HG03342 (cell line): ENCODE data around the gene EXOC6B.
"Not testable (repeated sequence)": the region's sequence is repeated elsewhere in the genome, so short reads cannot be mapped to it uniquely, and the experiment has no call there.

Experiments used
- ATAC-seq: cut with Tn5 transposase; IDR thresholded peaks from one replicate; pipeline ENCODE4 v1.9.1; 2021; ENCODE audit warnings: mild to moderate bottlenecking, moderate library complexity; ENCODE audit not compliant: unreplicated experiment

The EXOC6B gene

DNA sequence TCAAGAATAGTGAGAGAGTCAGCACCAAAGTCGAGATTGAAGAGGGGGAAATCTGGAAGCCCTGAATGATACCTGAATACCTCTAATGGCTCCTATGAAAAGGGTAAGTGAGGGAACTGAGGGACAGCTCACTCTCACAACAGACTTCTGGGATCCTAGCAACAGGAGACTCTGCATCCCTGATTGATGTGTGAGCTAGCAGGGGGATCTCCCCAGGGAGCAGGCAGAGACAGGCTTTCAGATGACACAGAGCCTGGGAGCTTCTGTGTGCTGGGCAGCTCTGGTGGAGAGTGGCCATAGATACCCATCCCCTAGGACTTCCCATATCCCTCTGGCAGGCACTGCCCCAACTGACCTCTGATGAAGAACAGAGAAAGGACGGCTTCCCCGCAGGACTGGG is 206.2 kb downstream of the EXOC6B start:
- no peak for ATAC-seq

DNA sequence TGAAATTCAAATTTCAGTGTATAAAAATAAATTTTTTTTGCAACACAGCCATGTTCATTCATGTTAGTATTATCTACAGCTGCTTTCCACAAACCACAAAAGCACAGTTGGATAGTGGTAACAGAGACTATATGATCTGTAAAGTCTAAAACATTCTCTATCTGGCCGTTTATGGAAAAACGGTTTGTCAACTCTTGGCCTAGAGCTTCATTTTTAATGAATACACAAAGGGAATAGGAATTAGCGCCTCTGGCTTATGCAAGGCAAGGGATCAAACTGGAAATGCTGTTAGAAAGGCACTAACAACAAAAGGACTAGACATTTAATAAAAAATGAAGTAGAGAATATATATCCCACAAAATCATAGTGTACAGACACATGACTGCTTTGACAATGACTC is 211.9 kb downstream of the EXOC6B start:
- ATAC-seq, result no peak

DNA sequence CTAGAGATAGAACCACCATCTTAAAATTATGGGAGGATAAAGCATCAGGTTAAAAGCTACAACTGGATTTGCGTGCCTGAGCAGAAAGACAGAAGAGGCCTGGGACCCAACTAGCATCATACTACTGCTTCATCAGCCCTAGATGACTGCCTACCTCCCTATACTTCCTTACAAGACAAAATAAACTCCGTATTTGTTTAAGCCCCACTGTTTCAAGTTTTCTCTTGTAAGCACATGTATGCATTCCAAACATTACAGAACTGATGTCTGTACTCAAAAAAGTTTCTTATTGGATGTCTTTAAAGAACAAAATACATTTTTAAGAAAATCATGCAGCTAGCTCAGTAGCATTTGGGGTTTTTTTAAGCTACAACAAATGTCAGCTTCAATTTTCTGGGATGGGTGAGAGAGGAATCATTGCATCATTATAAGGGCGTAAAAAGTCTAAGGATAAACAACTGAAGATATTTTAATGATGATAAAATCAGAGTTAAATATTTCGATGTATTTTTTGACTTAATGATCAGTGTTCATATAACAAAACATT is 213.1 kb downstream of the EXOC6B start:
- no peak for ATAC-seq

DNA sequence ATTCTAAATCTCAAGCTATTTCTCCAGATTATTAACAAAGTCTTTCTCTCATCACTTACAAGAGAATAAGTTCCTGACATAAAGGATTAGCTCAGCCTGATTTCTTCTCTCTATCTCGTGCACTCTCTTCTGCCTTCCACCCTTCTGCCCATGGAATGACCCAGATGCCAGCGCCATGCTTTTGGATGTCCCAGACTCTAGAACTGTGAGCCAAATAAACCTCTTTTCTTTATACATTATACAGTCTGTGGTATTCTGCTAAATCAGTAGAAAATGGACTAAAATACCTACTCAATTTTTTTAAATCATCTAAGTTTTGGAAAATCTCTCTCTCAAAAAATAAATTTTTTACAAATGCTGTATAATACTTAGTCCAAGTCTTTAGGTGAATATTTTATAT is 218.6 kb downstream of the EXOC6B start:
- no peak for ATAC-seq

DNA sequence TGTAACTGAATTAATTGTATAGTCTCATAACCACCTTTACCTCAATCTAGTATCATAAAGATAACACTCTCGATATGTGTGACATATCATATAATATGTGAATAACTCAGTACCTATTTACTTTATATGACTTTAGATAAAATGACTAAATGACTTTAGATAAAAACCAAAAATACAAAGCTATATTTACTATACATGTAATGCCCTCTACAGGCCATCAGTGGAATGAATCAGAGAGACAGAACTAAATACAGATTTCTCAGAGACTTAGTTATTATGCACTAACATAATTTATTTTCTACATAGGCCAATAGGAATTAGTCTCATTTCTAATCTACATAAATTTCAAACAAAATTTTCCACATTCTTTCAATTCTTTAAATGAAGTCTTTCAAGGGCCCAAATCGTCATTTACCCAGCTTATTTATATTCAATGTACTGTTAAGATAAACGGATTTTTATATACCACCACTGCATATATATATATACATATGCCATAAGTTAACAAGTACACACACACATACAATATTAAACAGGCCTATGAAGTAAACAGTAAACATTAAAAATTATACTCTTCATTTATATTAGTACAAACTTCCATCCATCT is 219.9 kb downstream of the EXOC6B start:
- ATAC-seq, result peak; percentile 48

DNA sequence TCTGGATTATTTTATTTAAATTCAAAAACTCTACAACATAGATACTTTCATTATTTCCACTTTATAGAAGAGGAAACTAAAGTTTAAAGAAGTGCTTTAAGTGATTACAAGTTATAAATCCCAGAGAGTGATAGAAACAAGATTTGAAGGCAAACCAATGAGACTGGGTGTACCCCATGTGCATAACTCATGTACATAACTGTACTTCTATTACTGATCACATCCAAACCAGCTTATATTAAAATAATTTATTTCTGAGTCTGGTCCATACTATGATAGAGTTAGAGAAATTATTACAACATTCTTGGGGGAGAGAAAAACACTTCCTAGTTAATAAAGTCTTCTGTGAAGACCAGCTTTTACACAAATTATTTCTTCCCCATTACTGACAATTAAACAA is 221.4 kb downstream of the EXOC6B start:
- no peak for ATAC-seq

DNA sequence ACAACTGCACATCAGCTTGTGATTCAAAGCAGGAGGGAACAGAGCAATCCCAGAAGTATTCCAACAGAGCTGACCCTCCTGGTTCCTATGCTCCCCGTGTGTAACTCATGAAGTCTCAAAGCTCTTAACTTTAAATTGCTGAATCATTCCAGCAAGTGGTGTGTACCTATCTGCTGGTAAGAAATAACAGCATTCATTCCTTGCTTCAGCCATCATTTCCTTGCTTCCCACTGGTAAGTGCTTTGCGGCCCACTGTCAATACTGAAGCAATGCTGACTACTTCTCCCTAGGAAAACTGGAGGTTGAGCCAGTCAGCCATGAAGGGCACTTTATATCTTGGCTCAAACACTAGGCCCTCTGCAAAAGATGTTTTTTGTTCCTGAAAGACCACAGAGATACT is 222.4 kb downstream of the EXOC6B start:
- ATAC-seq, result no peak

DNA sequence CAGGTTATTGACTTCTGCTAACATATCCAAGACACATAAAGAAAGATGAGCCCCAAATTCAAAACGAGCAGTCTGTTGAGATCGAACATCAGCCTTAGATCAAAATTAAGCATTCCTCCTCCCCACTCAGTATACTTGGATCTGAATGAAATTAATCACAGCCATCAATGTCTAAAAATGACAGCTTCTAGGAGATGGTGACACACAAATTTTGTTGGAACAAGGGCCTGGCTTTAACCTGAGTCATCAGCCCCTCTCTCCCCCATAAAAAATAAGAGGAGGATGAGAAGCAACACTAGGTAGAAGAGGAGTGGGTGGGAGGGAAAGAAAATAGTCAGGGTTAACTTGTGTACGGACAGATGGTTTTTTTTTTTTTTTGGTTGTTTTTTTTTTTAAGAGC is 223.1 kb downstream of the EXOC6B start:
- ATAC-seq, result no peak

DNA sequence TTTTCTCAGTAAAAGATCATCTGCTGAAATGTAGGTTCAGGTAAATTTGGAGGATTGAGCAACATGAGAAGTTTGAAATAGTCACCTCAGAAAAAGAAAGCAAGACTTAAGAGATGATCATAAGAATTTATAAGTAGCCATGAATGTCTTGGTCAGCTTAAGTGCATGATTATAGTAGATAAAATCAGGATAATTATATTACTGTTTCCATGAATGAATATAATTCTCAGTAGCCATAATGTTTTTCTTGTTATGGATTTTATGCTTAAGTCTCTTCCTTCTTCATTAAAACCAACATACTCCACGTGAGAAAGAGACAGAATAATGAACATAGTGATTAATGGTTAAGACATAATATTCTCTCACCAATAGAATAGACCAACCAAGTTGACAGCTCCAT is 223.7 kb downstream of the EXOC6B start:
- no peak for ATAC-seq

DNA sequence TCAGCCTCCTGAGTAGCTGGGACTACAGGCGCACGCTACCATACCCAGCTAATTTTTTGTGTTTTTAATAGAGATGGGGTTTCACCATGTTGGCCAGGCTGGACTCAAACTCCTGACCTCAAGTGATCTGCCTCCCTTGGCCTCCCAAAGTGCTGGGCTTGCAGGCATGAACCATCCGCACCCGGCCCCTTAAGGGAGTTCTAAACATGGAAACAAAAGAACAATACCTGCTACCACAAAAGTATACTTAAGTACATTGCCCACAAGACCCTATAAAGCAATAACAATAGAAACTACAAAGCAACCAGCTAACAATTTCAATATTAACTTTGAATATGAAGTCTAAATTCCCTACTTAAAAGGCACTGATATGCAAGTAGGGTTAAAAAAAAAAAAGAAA is 242.0 kb downstream of the EXOC6B start:
- not testable (repeated sequence) for ATAC-seq

DNA sequence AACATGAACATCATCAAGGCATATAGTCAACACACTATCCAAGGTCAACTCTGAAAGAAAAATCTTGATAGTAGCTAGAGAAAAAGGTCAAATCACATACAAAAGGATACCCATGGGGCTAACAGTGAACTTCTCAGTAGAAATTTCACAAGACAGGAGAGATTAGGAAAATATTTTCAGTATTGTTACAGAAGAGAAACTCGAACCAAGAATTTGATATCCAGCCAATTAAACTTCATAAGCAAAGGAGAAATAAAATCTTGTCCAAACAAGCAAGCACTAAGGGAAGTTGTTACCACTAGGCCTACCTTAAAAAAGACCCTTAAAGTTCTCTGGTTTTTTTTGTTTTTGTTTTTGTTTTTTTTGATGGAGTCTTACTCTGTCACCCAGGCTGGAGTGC is 242.5 kb downstream of the EXOC6B start:
- no peak for ATAC-seq

DNA sequence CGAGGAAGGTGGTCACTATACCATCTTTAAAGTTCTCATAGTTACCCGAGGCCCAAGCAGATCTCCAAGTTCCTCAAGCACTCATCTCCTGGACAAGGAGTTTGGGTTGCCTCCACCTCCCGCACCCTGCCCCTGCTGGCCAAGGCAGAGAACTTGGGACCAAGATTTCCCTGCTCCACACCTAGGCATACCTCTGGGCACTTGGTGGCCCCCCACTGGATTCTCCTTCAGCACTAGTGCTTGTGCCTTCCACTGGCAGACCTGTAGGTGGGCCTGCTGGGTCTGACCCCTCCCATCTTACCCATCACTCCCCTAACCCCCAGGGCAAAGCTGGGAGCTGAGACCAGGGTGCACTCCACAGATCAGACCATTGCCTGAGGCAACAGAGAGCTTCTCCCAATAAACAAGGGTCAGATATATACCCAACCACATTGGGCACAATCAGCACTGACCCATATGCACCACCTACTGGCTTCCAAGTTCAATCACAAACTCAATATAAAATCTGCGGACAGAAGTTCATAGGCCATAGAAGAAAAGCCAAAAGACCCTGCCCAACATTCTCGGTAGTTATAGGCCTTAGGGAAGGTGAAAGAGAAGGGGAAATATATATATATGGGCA is 244.2 kb downstream of the EXOC6B start:
- no peak for ATAC-seq

DNA sequence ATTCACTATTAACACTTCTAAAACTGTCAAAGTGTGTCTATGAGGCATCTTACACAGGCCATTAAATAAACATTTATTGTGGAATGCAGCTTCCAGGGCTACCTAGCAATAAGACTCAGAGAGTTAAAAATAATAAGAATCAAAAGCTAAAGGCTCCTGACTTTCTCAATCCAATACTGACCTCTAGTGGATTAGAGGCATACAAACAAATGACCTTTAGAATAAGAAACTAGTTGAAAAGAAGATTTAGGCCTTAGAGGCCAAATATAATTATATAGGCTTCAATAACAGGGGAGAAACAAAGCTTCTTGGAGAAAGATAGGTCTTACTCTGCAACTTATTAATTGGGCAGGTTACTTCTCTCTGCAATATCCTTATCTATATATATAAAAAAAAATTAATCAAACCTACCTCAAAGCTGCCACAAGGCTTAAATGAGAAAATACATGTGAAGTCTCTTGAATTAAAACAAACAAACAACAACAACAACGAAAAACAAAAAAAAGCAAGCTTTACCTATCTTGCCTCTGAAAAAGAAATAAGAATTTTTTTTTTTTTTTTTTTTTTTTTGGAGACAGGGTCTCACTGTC is 246.1 kb downstream of the EXOC6B start:
- ATAC-seq, result peak; percentile 59

DNA sequence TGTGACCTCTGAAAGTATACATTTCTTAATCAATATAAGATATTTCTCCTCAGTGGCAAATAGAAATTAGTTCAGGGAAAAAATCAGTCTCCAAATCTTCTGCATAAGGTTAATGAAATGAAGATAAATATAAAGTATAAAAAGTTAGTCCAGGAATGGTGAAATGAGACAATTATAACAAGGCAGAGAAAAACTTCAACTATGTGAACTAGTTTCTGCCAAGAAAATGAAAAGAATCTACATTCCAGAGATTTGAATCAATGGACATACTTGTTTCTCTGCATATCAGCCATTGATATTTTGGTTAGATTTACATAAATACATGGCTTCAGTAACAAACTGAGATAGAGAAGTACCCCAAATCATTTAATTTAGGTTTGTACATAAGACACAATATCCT is 249.0 kb downstream of the EXOC6B start:
- no peak for ATAC-seq

DNA sequence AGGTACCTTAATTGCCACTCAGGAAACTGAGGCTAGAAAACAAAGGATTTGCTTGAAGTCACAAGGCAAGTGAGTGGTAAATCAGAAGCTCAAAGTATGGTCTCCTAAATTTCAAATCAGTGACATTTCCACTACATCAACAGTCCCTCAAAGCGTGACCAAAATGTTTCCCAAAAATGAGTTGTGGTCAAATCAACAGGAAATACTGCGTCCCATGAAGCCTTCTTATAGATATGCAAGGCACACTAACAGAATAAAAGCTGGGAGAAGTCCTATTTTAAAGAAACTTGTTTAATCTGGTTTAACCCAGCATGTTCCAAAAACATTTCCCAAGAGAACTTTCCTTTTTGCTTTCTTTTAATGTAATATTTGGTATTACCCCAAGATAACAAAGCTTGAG is 249.4 kb downstream of the EXOC6B start:
- ATAC-seq, result no peak

DNA sequence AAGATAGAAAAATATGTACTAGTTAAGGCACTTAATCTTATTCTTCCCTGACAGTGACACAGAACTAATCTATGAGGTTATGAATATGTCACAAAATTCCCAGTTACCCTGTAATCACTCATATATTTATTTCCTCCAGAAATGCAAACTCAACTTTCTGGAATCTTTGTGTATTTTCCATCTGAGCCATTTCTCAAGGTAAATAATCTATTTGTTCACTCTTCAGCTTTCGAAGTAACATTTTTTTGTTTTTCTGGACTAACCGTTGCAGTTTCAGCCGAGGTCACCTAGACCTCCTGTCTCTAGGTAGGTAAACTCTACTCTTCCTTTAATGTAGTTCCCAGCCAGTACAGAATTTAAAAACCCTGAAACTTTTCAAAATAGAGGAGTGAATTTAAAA is 250.9 kb downstream of the EXOC6B start:
- no peak for ATAC-seq

DNA sequence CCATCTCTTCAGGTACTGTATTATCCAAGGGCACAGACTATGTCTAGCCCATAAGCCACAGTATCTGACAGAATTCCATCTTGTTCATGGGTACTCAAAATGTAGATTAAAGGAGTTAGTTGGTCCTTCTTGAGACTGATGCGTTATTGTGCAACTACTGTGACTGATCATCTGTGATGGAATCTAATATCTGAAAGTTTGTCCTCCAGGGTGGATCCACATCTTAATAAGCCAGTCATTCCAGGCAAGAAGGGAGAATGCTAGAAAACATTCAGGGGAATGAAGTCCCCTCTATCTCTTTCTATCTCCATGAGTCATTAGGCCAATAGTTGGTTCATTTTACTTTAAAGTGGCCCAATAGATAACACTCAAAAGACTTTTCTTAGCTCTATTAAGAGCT is 252.6 kb downstream of the EXOC6B start:
- no peak for ATAC-seq

DNA sequence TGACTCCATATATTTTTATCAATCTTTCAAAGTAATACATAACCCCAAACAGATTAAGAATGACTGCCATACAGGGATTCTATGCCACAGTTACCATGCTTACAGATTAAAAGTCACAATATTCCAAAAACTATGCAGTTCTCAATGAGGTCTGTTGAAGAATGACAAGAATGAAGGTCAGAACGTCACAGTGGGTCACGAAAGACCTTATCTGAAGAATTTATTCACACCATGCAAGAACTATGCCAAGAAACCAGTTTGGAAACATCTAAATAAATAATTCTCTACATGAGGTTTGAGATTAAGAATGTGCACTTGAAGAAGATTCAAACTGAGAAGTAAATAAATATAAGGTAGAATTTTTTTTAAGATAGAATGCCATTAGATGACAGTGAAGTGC is 253.3 kb downstream of the EXOC6B start:
- ATAC-seq, result no peak

DNA sequence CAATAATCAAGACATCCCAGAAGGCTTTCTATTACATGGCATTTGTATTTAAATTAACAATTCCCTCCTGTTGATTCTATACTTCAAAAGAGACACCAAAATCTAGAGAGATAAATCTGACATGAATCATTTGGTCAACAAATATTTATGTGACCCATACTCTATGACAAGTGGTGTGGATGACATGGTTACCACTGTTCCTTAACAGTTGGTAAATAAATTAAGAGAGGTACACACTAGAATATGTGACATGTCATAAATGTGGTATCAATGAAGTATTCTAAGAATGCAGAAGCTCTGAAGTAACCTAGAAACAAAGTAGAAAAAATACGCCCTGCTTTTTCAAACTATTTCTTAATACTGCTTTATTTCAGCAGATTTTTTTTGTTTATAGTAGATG is 255.4 kb downstream of the EXOC6B start:
- ATAC-seq, result no peak

DNA sequence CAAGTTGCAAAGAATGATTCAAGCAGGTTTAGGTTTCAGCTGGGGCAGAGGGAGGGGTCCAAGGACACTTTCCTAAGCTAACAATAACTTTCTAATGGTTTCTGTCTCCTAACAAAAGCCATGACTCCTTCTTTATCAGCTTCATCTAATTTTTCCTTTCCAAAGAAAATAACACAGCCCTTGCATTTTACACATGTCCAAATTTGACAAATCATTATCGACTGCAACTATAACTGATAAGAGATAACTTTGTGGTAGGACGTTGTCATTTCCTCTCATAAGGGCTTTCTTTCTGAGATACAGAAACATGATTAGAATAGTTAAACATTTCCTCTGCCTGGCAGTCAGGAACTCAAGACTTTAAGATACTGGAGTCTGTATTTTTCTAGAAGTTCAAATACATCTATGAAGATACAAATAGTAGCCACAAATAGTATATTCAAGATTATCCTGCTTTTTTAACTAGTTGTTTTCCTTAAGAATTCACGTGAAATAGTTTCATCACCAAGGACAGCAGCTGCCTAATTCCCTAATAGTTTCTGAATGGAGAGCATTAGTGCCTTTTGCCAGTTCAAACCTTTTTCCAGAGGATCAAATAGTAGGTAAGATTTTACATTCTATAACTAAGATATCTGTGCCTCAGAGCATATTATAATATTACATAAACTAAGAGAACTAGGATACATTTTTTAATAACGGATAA is 263.2 kb downstream of the EXOC6B start:
- ATAC-seq, result no peak

DNA sequence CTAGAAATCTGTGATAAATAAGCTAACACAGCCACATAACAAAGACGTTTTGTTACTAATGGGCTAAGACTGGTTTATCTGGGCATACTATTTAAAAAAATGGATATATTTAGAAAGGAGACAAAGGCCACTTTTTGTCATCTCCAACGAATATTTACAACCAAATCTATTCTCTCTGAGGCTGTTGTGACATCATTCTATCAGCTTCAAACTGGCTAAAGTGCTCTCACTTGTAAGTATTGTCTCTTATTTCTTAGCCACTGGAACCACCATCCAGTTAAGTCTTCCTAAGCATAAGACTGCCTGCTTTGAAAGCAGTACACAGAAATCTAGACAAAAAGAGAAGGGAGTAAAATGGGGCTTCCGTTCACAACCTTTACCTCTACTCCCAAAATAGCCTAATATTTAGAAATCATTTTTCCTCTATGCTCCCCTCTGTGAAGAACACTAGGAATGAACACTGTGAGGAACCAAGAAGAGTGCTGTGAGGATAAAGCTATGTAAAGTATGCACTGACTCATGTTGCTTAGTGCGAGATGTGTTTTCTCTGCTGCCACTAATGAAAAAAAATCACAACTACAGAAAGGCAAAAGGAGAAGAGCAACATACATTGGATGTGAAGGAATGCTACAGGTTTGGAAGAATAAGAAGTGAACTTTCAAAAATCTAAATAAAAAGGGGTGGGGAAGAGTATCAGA is 264.1 kb downstream of the EXOC6B start:
- no peak for ATAC-seq
